ENCODE data around the gene DNLZ. TPM values are rescaled to one million over a fixed set of nuclear protein-coding genes. Genes with fewer than 3 reads are reported as not detected.

Gene DNLZ
- 5.5 and 8.1 TPM in 2 replicates for total RNA-seq

DNA sequence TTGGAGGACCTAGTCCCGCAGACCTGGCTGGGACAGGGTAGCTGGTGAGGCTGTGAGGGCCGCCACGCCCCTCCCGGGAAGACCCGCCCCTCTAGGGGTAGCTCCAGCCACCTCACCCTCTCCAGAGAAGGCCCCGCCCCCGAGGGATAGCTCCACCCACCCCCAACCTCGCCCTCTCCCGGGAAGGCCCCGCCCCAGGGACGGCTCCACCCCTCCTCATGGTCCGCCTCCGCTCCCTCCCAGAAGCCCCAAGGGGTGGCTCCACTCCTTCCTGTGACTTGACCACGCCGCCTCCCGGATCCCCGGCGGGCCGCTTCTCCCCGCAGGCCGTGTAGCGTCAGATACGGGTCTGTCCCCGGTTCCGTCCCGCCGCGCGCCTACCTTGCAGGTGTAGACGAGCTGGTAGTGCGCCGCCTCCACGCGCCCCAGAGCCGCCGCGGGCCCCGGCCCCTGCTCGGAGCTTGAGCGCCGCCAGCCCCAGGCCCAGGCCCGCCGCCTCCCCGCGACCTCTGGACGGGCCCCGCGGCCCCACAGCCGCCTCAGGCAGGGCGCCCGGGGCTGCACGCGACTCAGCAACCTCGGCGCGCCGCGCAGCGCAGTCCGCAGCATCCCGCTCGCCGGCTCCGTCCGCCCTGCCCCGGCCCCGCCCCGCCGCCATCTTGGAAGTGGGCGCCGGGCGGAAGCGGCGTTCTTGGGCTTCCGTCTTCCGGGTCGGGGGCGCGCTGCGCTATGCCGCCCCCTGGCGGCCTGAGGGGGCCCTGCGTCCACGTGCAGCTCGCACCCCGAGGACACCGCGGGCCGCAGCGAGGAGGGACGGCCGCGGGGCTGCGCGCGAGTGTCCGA lies at the start of gene DNLZ:
DNLZ (minus strand) TSS at position 639 of the 843 bp plus-strand sequence; CDS start at position 609, 30 bp downstream.

DNA sequence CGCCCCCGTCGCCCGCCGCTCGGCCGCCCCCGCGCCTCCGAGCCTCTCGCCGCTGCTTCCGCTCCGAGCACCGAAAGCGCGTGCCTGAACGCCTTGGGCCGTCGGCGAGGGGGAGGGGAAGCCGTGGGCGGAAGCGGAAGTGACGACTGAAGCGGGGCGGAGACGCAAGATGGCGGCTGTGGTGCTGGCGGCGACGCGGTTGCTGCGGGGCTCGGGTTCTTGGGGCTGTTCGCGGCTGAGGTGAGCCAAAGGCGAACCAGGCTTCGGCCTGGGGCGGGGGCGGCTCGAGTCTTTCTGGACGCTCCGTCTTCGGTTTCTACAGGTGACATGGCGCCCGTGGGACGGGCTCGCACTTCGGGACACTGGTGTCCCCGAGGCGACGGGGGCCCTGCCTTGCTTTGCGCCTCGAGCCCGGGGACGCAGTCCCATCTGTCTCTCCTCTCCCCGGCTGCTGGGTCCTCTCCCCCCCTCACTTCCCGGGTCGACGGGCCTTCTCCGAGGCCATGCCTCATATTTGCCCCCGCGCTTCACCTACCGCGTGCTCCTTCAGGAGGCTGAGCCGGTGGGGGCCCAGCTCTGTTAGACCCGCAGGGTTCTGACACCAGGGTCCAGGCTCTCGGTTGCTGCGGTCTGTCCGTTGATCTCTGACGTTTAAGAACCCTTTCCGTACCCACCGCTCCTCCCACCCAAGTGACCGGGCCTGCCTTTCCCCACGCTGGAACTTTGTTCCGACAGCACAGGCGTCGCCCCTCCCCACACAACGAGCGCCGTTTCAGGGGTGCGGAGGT lies 47.1 kb upstream of the DNLZ start, which contains the start of the genes ENTR1 and PMPCA:
ENTR1 (minus strand) TSS at position 115 of the 788 bp plus-strand sequence. CDS start 217 bp downstream, outside the sequence.
PMPCA (plus strand) TSS at position 159 of the 788 bp plus-strand sequence; CDS start at position 170, 11 bp downstream.

DNA sequence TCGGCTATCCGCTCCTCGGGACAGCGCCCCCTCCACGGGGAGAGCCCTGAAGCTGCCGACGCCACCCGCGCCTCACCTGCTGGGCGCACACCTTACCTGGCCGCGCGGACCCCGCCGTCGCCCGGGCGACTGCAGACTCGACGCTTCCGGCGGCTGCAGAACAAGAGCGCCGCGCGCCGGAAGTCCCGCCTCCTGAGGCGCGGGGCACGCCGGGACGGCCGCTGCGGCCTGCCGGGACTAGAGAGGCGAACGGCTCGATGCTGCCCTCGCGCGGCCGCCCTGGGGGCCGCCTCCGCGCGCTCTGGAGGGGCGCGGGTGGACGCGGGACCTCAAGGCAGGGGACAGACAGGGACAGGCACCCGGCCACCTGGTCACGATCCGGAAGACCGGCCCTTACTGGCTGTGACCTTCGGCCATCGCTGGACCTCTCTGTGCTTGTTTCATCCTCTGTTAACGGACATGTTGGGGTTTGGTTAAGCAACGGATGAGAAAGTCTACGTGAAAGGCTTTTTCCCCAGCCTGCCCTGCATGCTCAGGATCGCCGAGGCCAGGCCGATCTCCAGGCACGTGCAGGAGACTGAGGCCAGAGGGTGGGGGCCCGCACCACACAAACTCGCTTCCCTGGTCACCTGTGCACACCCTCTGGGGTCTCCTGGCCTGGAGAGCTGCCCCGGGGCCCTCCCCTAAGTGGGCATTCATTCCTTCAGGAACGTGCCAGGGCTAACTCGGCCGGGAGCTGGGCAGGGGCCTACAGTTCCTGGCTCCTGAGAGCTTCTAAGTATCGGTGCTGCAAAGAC lies 36.7 kb upstream of the DNLZ start, which contains the start of gene SNAPC4:
SNAPC4 (minus strand) TSS at position 133 of the 797 bp plus-strand sequence. CDS start 1,742 bp downstream, outside the sequence.

DNA sequence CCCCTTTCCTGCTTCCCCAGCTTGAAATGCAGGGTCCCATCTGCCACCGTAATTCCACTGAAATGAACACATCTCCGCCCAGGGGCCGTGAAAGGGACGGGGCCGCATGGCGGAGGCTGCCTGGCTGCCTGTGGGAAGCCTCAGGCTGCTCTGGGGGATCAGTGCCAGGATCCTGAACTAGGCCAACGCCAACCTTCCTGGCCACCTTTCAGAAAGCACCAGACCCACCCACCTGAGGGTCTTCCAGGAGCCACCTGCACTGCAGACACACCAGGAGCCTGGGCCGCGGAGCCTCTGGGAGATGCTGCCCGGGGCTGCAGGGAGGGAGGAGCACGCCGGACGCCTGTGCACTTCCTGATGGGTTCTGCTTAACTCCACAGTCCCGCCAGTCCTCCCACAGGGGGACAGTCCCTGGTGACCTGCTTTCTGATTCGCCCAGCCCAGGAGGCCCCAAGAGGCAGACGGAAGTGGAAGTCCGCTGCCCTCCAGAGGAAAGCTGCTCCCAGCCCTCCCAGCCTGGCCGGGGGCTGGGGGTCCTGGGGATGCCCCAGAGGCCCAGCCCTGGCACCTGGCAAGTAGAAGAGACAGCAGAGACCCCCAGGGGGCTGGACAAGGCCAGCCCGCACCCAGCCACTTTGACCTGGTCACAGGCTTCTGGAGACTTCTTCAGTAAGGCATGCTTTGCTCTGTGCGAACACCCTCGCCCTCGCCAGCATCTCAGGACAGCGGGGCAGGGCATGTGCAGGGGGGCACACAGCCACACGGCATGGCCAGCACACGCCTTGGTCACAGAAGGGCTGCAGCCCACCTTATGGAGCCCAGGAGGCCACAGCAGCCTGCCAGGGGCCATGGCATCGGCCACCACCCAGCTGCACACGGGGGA lies 10.0 kb upstream of the DNLZ start, which contains the start of gene CARD9:
CARD9 (minus strand) TSS at position 370 of the 883 bp plus-strand sequence. CDS start 1,591 bp downstream, outside the sequence.

DNA sequence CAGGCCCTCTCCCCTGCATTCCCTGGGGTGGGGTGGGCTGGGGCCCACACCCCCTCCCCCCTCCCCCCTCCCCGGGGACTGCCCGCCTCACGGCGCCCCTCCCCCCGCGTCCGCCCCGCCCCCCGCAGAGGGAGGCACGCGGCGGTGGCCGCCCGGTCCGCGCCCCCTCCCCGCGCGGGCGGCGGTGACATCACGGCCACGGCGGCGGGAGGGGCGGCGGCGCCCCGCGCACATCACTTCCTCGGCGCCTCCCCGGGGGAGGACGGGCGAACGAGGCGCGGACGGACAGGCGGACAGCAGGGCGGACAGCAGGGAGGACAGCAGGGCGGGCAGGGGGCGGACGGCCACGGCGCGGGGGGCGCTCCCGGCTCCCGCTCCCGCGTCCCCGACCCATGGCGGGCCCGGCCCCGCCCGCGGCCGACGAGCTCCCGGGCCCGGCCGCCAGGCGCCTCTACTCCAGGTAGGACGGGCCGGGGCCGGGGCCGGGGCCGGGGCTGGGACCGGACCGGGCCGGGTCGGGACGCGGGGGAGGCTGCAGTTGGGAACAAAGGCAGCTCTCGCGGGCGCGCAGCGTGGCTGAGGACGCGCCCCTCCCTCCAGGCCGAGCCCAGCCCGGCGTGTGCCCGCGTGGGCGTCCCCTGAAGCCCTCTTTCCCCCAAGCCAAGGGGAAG lies 36.1 kb downstream of the DNLZ start, which contains the start of gene GPSM1:
GPSM1 (plus strand) TSS at position 236 of the 671 bp plus-strand sequence; CDS start at position 393, 157 bp downstream.

Other genes starting within 250 kb of the DNLZ start
- 38.2 and 50.4 TPM in 2 replicates for gene TMEM250, start 244.9 kb downstream of the DNLZ start, total RNA-seq
- gene LHX3, start 158.6 kb downstream of the DNLZ start, total RNA-seq = not detected in 2 replicates
- 11.4 and 17.0 TPM in 2 replicates for gene QSOX2, start 117.9 kb downstream of the DNLZ start, total RNA-seq
- gene CCDC187, start 59.6 kb downstream of the DNLZ start, total RNA-seq = under 0.01 TPM in 1 of 2 replicates, not detected in the other
- 34.2 and 50.8 TPM in 2 replicates for gene GPSM1, start 36.2 kb downstream of the DNLZ start, total RNA-seq
- 0.78 and 1.1 TPM in 2 replicates for gene CARD9, start 9.9 kb upstream of the DNLZ start, total RNA-seq
- gene SNAPC4, start 36.4 kb upstream of the DNLZ start, total RNA-seq = 17.2 and 19.8 TPM in 2 replicates
- gene ENTR1, start 46.9 kb upstream of the DNLZ start, total RNA-seq = 36.4 and 48.9 TPM in 2 replicates
- 54.4 and 58.6 TPM in 2 replicates for gene PMPCA, start 46.9 kb upstream of the DNLZ start, total RNA-seq
- gene INPP5E, start 76.1 kb upstream of the DNLZ start, total RNA-seq = 7.7 and 13.5 TPM in 2 replicates
- gene SEC16A, start 119.3 kb upstream of the DNLZ start, total RNA-seq = 26.1 and 34.8 TPM in 2 replicates
- gene NOTCH1, start 182.3 kb upstream of the DNLZ start, total RNA-seq = 7.7 and 13.1 TPM in 2 replicates

Measured in subcutaneous preadipocyte (primary cell).